Natural killer cell treated with Interleukin-12 subunit alpha and Interleukin-12 subunit beta and Interleukin-15 and Interleukin-18, amount 100 ng/mL, for 72 hours (primary cell): Measurements from ENCODE around the gene NKIRAS2. TPM values are rescaled to one million over a fixed set of nuclear protein-coding genes. Genes with fewer than 3 reads are reported as not detected.
"Not testable (repeated sequence)": the region's sequence is repeated elsewhere in the genome, so short reads cannot be mapped to it uniquely, and the experiment has no call there.

ENCODE experiments used
- ATAC-seq, 2 donors: fragments of 150-1000 bp; cut with Tn5 transposase in 1 of 2; sonication (Bioruptor Pico), chemical (Tn5 transposase) in 1 of 2; 2 replicates each; pipeline ENCODE4 v1.10.0; 2021
- DNase-seq: peaks from one replicate; pipeline ENCODE4 v3.0.0; 2022; ENCODE audit warnings: low spot score
- H3K27ac Mint-ChIP-seq, 2 donors: 1 replicate in 1 of 2; 2 replicates in 1 of 2; pipeline ENCODE4 v1.8.0; 2022; ENCODE audit warnings: mixed read lengths in 2 of 2, mild to moderate bottlenecking in 1 of 2, moderate library complexity in 1 of 2
- H3K27me3 Mint-ChIP-seq, 2 donors: 1 replicate in 1 of 2; 2 replicates in 1 of 2; pipeline ENCODE4 v1.8.0; 2022; ENCODE audit warnings: mixed read lengths in 2 of 2
- H3K36me3 Mint-ChIP-seq: one replicate; pipeline ENCODE4 v1.8.0; 2022; ENCODE audit warnings: mixed read lengths
- H3K4me1 Mint-ChIP-seq, 2 donors: 1 replicate in 1 of 2; 2 replicates in 1 of 2; pipeline ENCODE4 v1.8.0; 2022; ENCODE audit warnings: low read depth in 2 of 2, mixed read lengths in 2 of 2, mild to moderate bottlenecking in 1 of 2
- H3K4me3 Mint-ChIP-seq: one replicate; pipeline ENCODE4 v1.8.0; 2022; ENCODE audit warnings: mixed read lengths
- H3K9me3 Mint-ChIP-seq: 2 replicates; pipeline ENCODE4 v1.8.0; 2022; ENCODE audit warnings: mixed read lengths
- total RNA-seq, 2 donors: library from RNA; stranded (reverse); gene quantifications; one replicate each; pipeline ENCODE4 v1.2.3, GENCODE V29; 2022

NKIRAS2 gene
- total RNA-seq, 2 donors from 2014 or later: 27.8 to 28.7 TPM

DNA sequence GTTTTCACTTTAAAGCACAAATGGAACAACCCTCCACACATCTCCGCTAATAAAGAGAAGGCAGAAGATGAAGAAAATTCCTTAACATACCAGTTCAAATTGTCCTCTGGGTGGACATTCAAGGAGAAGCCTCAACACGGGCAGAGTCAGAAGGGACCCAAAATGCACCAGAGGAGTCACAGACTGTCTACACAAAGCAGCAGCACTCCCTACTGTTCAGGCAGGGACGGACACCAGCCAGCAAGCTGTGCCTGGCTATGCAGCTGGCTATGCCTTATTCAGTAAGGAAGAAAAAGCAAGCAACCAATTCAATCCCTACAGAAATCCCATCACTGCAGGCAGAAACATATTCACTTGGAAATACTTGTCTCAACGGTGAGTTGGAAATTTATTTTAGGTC, 10.7 kb upstream of the NKIRAS2 start:
- no peak overlapping the region for H3K27ac Mint-ChIP-seq
- H3K4me3 Mint-ChIP-seq: no peak overlapping the region
- H3K4me1 Mint-ChIP-seq: peaks cover 38 to 50% of the 10 kb centered on the region in 2 donors
- DNase-seq (no peak), ATAC-seq (no peak)
- no peaks in the 10 kb centered on the region for H3K9me3 Mint-ChIP-seq
- no peaks in the 10 kb centered on the region for H3K27me3 Mint-ChIP-seq
- H3K36me3 Mint-ChIP-seq: no peaks in the 10 kb centered on the region

DNA sequence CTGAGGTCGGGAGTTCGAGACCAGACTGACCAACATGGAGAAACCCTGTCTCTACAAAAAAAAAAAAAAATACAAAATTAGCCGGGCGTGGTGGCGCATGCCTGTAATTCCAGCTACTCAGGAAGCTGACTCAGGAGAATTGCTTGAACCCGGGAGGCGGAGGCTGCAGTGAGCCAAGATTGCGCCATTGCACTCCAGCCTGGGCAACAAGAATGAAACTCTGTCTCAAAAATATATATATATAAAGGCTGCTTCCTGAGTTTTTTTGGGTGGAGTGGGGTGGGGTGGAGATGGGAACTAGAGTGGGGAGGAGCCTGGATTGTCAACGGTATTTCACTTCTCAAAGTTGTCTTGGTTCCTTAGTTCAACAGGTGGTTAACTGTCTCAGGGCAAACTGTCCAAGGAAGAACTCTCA, 9.6 kb upstream of the NKIRAS2 start:
- Mint-ChIP-seq H3K4me1 (peaks cover 38 to 45% of the 10 kb centered on the region in 2 donors), H3K27ac (peak overlapping the region; percentile 21 to 41)
- not testable (repeated sequence) for H3K4me3 Mint-ChIP-seq, DNase-seq, H3K9me3 Mint-ChIP-seq, ATAC-seq, H3K36me3 Mint-ChIP-seq, H3K27me3 Mint-ChIP-seq

DNA sequence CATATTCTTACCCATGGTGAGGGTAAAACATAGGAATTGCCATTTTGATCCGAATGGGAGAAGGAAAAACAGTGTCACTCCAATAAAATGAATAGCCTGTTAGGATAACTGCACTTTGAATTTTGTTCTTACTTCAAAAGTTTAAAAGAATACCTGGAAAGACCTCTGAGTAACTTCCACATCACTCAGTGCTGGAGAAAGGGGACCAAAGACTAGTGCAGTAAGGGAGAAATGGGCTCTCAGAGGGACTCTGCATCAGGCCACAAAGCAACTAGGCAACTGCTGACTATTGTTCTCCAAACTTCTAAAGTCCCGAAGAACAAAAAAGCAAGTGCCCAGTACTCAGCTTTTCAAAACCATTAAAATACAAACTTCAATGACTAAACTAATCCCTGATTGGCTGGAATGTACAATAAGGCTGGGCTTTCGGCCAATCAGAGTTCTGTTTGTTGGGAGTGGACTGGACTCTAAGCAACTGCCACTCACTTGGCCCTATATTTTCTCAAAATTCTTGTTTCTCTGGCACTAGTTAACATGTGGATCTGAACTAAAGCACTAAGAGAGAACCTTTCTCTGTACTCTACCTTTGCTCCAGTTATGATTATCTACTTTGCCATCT, 8.9 kb upstream of the NKIRAS2 start:
- DNase-seq (no peak), ATAC-seq (no peak)
- H3K27ac Mint-ChIP-seq: no peak overlapping the region
- peaks cover 42 to 50% of the 10 kb centered on the region in 2 donors for H3K4me1 Mint-ChIP-seq
- H3K36me3 Mint-ChIP-seq: no peaks in the 10 kb centered on the region
- no peaks in the 10 kb centered on the region for H3K9me3 Mint-ChIP-seq
- H3K27me3 Mint-ChIP-seq: no peaks in the 10 kb centered on the region
- no peak overlapping the region for H3K4me3 Mint-ChIP-seq

DNA sequence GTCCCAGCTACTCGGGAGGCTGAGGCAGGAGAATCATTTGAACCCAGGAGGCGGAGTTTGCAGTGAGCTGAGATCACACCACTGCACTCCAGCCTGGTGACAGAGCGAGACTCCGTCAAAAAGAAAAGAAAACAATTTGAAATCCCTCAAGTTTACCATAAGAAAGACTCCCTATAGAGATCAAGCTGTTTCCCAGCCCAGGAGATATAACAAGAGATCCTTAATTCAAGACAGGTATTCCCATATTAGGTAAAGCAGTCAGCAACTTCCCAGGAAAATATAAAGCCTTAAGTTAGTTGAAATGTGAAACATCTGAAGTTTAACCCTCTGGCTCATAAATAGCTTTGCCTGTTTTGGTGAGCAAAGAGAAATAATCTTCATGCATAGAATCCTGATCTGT, 7.5 kb upstream of the NKIRAS2 start:
- H3K27ac Mint-ChIP-seq, DNase-seq, H3K9me3 Mint-ChIP-seq, H3K27me3 Mint-ChIP-seq, ATAC-seq, H3K36me3 Mint-ChIP-seq, H3K4me3 Mint-ChIP-seq: not testable (repeated sequence)
- peaks cover 50 to 55% of the 10 kb centered on the region in 2 donors for H3K4me1 Mint-ChIP-seq

DNA sequence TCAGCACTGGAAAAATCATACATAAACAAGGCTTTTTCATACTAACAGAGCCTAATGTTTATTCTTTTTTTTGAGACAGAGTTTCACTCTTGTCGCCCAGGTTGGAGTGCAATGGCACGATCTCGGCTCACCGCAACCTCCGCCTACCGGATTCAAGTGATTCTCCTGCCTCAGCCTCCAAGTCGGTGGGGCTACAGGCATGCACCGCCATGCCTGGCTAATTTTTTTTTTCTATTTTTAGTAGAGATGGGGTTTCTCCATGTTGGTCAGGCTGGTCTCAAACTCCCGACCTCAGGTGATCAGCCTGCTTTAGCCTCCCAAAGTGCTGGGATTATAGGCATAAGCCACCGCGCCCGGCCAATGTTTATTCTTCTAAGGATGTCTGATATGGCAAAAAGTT, 6.2 kb upstream of the NKIRAS2 start:
- H3K27me3 Mint-ChIP-seq, DNase-seq, ATAC-seq, H3K36me3 Mint-ChIP-seq, H3K9me3 Mint-ChIP-seq, H3K4me3 Mint-ChIP-seq: not testable (repeated sequence)
- peaks cover 60 to 65% of the 10 kb centered on the region in 2 donors for H3K4me1 Mint-ChIP-seq
- H3K27ac Mint-ChIP-seq: peak overlapping the region in 1 of 2 donors; percentile 25

DNA sequence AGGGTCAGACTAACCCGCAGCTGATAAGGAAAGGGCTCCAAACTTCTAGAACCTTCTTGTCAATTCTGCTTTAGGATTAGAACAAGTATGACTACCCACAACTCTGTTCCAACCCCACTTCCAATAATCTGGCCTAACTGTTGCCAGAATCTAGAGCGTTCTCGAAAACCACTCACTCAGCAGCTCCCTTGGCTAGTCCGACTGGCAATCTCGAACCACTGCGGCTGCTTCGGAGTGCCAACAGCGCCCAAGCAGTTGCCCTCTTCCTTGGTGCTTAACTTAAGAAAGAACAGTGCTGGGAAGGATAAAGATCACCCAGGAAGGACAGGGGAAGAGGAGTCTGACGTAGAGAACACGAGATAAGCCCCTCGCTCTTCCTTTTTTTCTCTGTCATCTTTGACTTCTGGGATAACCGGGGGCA, 3.5 kb upstream of the NKIRAS2 start:
- peaks cover 55 to 65% of the 10 kb centered on the region in 2 donors for H3K4me1 Mint-ChIP-seq
- ATAC-seq (no peak), DNase-seq (no peak)
- H3K4me3 Mint-ChIP-seq: peak overlapping the region; percentile 98
- peaks cover 7% of the 10 kb centered on the region for H3K36me3 Mint-ChIP-seq
- peak overlapping the region; percentile 99 for H3K27ac Mint-ChIP-seq
- no peaks in the 10 kb centered on the region for H3K9me3 Mint-ChIP-seq
- no peaks in the 10 kb centered on the region for H3K27me3 Mint-ChIP-seq

DNA sequence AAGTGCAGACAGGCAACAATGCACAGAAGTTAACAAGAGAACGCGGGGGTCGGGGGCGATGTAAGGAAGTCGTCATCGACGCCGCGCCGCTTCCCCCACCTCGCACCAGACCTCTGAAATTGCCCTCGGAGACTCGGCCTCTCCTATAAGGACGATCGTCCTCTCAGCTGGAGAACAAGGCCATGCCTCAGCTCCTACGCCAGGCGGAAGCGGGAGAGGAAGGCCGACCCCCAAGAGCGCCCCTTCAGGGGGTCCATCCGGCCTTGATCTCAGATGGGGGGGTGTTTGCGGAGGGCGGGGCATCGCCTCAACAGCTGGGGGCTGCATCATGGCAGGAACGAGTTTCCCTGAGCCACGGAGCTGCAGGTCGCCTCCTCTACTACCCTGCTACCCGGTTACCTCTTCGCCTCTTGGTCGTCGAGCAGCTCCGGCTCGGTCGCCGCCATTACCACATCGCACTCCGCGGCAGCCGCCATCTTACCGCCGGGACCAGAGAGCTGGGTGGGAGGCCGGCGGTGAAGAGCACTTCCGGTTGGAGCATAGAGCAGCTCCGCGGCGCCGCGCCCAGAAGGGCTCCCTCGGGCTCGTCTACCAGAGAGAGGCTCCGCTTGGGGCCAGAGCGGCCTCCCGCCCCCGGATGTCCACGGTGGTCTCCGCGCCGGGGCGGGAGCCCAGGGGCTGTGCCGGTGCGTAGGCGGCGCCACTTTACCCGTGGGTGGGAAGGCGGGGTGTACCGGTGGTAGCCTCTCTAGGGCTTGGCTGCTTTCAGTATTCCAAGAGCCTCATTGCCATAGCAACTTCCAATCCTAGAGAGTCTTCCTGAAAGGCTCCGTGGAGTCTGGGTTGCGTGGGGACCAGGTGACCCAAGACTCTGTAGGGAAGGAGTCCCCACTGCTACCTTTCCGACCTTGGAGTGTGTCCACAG, 2.7 kb upstream of the NKIRAS2 start, which contains the start of gene DNAJC7:
DNAJC7 (minus strand) TSS at position 499 of the 925 bp plus-strand sequence; CDS start at position 476, 23 bp downstream.
- H3K4me1 Mint-ChIP-seq: peaks cover 51 to 62% of the 10 kb centered on the region in 2 donors
- ATAC-seq: peak; percentile 94
- peak within 1 kb of the TSS; percentile 98 for H3K4me3 Mint-ChIP-seq
- peaks cover 7% of the 10 kb centered on the region for H3K36me3 Mint-ChIP-seq
- DNase-seq: peak; percentile 93
- no peaks in the 10 kb centered on the region for H3K9me3 Mint-ChIP-seq
- H3K27ac Mint-ChIP-seq: peak within 1 kb of the TSS; percentile 99
- H3K27me3 Mint-ChIP-seq: no peaks in the 10 kb centered on the region

DNA sequence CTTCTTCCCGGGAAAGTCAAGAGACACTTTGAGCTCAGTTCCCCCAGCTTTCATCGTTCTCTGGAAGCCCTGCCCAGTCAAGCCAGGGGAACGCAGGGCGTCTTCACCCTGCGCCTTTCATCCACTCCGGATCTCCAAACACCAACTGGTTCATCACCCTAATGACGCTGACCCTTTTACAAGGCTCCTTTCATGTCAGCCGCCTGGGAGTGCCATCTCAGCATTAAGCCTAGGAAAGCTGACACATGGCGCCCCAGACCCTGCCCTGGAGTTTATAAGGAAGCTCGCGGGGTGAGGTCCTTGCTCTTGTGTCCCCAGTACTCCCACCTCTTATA, 2.1 kb upstream of the NKIRAS2 start:
- Mint-ChIP-seq H3K27me3 (no peaks in the 10 kb centered on the region), H3K4me3 (peak overlapping the region; percentile 98), H3K9me3 (no peaks in the 10 kb centered on the region), H3K27ac (peak overlapping the region; percentile 99), H3K36me3 (peaks cover 7% of the 10 kb centered on the region), H3K4me1 (peaks cover 53 to 62% of the 10 kb centered on the region in 2 donors)
- ATAC-seq (no peak), DNase-seq (no peak)

DNA sequence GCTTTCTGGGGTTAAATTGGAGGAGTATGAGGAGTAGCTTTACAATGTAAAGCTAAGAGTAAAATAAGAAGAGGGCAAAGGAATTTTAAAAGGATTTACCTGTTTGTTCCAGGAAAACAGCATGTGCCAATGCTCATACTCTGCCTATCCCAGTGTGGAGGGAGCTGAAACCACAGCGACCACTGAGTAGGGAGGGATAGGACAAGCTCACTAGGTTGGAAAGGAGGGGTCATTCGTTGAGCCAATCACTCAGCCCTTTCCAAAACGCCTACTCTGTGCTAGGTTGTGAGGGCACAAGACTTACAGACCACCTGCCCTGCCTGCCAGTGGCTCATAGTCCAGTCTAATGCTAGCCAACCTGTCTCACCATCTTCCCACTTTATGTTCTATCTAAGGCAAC, 1.6 kb upstream of the NKIRAS2 start:
- Mint-ChIP-seq H3K9me3 (no peaks in the 10 kb centered on the region), H3K4me1 (peaks cover 50 to 58% of the 10 kb centered on the region in 2 donors), H3K27me3 (no peaks in the 10 kb centered on the region), H3K36me3 (peaks cover 7% of the 10 kb centered on the region), H3K27ac (peak overlapping the region; percentile 99), H3K4me3 (peak overlapping the region; percentile 98)
- no peak for DNase-seq
- no peak for ATAC-seq

DNA sequence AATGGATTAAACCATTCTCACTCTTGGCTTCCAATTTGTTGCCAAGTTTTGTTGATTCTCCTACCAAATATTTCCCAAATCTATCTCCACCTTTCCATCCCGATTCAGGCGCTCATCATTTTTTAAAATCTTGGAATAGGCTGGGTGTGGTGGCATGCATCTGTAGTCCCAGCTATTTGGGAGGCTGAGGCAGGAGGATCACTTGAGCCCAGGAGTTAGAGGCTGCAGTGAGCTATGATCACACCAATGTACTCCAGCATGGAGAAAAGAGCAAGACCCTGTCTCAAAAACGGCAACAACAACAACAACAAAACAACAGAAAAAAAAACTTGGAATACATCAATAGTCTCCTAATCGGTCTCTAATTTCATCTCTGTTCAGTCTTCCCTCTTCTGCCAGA, 902 bp upstream of the NKIRAS2 start:
- Mint-ChIP-seq H3K27me3 (no peaks in the 10 kb centered on the region), H3K4me3 (peak overlapping the region; percentile 98), H3K27ac (peak overlapping the region; percentile 99), H3K4me1 (peaks cover 48 to 55% of the 10 kb centered on the region in 2 donors), H3K9me3 (no peaks in the 10 kb centered on the region), H3K36me3 (peaks cover 7% of the 10 kb centered on the region)
- DNase-seq: no peak
- no peak for ATAC-seq

DNA sequence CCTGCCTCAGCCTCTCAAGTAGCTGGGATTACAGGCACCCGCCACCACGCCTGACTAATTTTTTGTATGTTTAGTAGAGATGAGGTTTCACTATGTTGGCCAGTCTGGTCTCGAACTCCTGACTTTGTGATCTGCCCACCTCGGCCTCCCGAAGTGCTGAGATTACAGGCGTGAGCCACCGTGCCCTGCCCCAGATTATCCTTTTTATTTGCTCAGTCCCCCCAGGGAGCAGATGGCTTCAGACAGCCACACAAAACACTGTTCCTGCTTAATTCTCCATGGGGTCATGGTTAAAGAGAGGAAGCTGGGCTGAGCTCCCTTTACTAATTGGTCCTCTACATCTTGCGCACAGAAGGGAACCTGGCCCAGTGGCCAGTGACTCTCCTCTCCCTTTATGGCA, 955 bp downstream of the NKIRAS2 start:
- peak overlapping the region; percentile 91 to 99 for H3K27ac Mint-ChIP-seq
- not testable (repeated sequence) for ATAC-seq, DNase-seq, H3K36me3 Mint-ChIP-seq, H3K9me3 Mint-ChIP-seq, H3K27me3 Mint-ChIP-seq
- H3K4me3 Mint-ChIP-seq: peak overlapping the region; percentile 98
- H3K4me1 Mint-ChIP-seq: peaks cover 45 to 52% of the 10 kb centered on the region in 2 donors

DNA sequence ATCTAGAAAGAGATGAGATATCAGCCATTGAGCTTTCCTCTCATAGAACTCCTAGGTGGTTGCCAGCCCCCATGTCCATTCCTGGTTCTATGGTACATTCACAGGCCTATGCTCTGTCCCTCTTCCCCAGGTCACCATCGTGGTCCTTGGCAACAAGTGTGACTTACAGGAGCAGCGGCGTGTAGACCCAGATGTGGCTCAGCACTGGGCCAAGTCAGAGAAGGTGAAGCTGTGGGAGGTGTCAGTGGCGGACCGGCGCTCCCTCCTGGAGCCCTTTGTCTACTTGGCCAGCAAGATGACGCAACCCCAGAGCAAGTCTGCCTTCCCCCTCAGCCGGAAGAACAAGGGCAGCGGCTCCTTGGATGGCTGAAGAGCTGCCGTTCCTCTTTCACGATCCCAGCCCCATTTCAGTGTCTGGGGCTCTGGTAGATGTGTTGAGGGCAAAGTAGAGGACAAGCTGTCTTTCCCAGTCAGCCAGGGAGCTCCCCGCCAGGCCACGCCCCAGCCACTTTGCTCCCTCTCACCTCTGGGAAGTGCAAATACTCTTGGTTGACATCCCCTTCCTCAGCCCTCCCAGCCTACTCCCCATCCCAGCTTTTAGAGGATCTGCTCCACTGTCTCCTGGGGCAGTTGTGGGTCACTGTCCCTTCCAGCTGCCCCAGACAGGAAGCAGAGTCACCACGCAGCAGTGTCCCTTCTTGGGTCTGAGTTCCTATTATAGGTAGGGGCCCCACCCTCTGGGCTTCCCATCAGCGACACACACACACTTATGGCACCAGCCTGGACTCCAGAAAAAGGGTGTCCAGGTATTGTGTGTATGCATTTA, 3.8 kb downstream of the NKIRAS2 start:
- ATAC-seq (no peak), DNase-seq (no peak)
- Mint-ChIP-seq H3K27me3 (peaks cover 0 to 3% of the 10 kb centered on the region in 2 donors), H3K4me1 (peaks cover 29 to 30% of the 10 kb centered on the region in 2 donors), H3K36me3 (no peaks in the 10 kb centered on the region), H3K4me3 (no peak overlapping the region), H3K9me3 (no peaks in the 10 kb centered on the region), H3K27ac (peak overlapping the region in 1 of 2 donors; percentile 69)

DNA sequence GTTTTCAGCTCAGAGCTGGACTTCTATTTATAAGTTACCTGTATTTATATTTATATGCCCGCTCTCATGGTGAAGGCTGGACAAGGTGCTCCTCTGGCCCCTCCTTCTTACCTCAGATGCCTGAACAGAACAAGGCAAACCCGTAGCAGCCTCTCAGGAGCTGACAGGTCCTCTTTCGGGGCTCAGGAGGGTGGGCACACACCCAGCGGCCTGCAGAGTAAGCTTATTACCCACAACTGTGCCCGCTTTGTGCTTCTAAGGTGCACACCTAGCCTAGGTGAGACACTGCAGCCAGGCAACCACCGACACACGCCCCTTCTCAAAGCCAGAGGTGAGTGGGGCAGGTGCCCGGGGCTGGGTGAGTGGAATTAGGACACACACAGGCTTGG, 5.3 kb downstream of the NKIRAS2 start:
- Mint-ChIP-seq H3K4me1 (peaks cover 19 to 21% of the 10 kb centered on the region in 2 donors), H3K27ac (peak overlapping the region; percentile 43 to 69), H3K9me3 (no peaks in the 10 kb centered on the region), H3K4me3 (no peak overlapping the region), H3K27me3 (peaks cover 0 to 3% of the 10 kb centered on the region in 2 donors), H3K36me3 (no peaks in the 10 kb centered on the region)
- DNase-seq (no peak), ATAC-seq (no peak)
